Cardiac septum (tissue), 1 donor: Measurements from ENCODE around the gene NFS1. TPM values are rescaled to one million over a fixed set of nuclear protein-coding genes. Genes with fewer than 3 reads are reported as not detected.

ENCODE experiments used
- DNase-seq: peaks from one replicate; pipeline ENCODE4 v3.0.0-alpha.2; 2020; ENCODE audit warnings: low spot score
- intact Hi-C: fragments of 100-400 bp; cut with DNase I; formaldehyde crosslinking; loops from one replicate; pipeline ENCODE4 v1.14.0; 2022
- total RNA-seq: library from RNA; stranded (reverse); fragmentation: NEBNext Ultra II Directional; extraction: Animal tissue kit (Norgen Biotek cat#: 25700); gene quantifications from one replicate; pipeline ENCODE4 v1.2.1, GENCODE V29; 2021
- donor health status: DM: no; HTN: no; CAD: no.

NFS1 gene
- total RNA-seq, 1 donor from 2014 or later = 55.0 TPM

DNA sequence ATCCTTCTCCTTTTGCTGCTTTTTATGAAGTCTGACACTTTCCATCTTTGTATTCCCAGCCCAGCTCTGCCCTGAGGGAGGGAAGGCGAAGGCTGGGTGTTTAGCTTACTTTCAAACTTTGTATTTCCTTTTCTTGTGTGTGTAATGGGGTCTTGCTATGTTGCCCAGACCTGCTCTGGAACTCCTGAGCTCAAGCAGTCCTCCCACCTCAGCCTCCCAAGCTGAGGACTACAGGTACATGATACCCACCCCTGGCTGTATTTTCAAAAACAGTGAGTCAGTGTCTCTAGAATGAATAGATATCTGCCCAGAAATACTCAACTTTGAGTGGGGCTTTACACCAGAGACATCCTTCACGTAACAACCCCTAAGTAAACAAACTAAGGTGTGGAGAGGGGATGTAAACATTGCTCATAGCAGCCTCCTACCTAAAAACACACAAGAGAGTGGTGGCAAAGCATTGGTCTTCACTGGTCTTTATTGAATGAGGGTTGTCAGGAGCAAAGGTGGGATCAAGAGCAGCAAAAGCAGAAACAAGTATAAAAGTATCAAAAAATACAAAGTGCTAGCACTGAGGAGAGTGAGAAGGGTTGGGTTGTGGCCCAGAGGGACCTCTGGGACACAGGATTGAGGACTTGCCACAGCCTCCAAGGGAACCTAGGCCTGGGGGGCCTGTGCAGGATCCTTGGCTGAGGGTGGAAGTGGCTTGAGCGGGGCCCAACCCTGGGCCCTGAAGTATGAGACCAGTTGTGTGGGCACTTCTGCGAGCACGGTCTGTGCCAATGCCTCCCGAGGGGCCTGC lies 73.4 kb downstream of the NFS1 start:
- DNase-seq = peak; percentile 53

GRCh38 chr20:35621560-35621946 lies 77.6 kb downstream of the NFS1 start:
- DNase-seq = no peak
- intact Hi-C loops = no loop called here

More for the DNA sequence above, 73.4 kb downstream of the NFS1 start:
- intact Hi-C loops = no loop called here

GRCh38 chr20:35620818-35621559 lies 78.2 kb downstream of the NFS1 start:
- DNase-seq = peak; percentile 53
- intact Hi-C loops = no loop called here

GRCh38 chr20:35619196-35620095 lies 79.7 kb downstream of the NFS1 start:
- intact Hi-C loops = loop anchor here (2.0 to 10.0 kb wide), 3 partner anchors 45 to 265 kb away; partner anchors contain the start of genes CPNE1, ERGIC3 and RBM12
- DNase-seq = peak; percentile 89

GRCh38 chr20:35618263-35619131 lies 80.7 kb downstream of the NFS1 start:
- peak; percentile 76 for DNase-seq
- intact Hi-C loops = loop anchor here (2.0 to 10.0 kb wide), 3 partner anchors 46 to 266 kb away; partner anchors contain the start of genes CPNE1, ERGIC3 and RBM12

Other genes starting within 250 kb of the NFS1 start
- gene CEP250, start 243.8 kb downstream of the NFS1 start, total RNA-seq = 14.9 TPM
- not detected for gene C20orf173, start 169.7 kb downstream of the NFS1 start, total RNA-seq
- gene ERGIC3, start 157.3 kb downstream of the NFS1 start, total RNA-seq = 91.2 TPM
- 3.5 TPM for gene SPAG4, start 83.5 kb downstream of the NFS1 start, total RNA-seq
- gene CPNE1, start 34.5 kb downstream of the NFS1 start, total RNA-seq = 77.9 TPM
- 44.4 TPM for gene RBM12, start 34.5 kb downstream of the NFS1 start, total RNA-seq
- gene ROMO1, start 53 bp upstream of the NFS1 start, total RNA-seq = 176 TPM
- 167 TPM for gene RBM39, start 42.9 kb upstream of the NFS1 start, total RNA-seq
- 28.9 TPM for gene PHF20, start 72.7 kb upstream of the NFS1 start, total RNA-seq